Epithelial cell of prostate (primary cell): ENCODE data around the gene LRP10.
"Not testable (repeated sequence)": the region's sequence is repeated elsewhere in the genome, so short reads cannot be mapped to it uniquely, and the experiment has no call there.

Experiments
- DNase-seq: peaks from one replicate; pipeline ENCODE4 v3.0.0-alpha.2; 2011; ENCODE audit warnings: low read depth, low spot score
- H3K27ac ChIP-seq: fragments of 450-650 bp; 2 replicates; pipeline ENCODE4 v1.5.1; 2017; ENCODE audit warnings: mild to moderate bottlenecking

The LRP10 gene

DNA sequence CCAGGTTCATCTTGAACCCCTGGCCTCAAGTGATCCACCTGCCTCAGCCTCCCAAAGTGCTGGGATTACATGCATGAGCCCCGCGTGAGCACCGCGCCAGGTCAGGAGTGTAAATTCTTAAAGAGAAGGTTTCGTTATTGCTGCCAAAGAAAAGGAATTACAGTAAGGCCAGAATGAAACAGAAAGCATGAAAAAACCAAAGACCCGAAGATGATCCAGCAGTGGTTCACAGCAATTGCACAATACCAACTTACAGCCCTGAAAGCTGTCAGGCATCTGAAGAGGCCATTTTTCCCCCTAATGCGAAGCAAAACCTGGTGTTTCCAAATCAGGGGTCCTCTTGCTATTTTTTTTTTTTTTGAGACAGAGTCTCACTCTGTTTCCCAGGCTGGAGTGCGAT is 37.1 kb downstream of the LRP10 start:
- no peak overlapping the region for H3K27ac ChIP-seq

DNA sequence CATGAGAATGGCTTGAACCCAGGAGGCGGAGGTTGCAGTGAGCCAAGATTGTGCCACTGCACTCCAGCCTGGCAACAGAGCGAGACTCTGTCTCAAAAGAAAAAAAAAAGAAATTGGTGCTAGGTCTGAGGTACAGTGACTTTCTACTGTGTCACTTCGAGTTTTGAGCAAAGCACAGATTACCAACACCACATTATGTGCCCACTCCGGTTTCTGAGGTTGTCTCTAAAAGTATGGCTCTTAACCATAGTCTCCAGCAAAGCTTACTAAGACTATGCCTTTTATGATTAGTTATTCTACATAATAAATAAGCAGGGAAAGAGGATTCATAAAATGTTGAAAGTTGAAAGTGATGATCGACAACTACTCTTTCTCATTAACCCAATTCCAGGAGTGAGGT is 39.4 kb downstream of the LRP10 start:
- DNase-seq: no peak
- H3K27ac ChIP-seq: no peak overlapping the region

More for the DNA sequence above, 37.1 kb downstream of the LRP10 start:
- DNase-seq: no peak

DNA sequence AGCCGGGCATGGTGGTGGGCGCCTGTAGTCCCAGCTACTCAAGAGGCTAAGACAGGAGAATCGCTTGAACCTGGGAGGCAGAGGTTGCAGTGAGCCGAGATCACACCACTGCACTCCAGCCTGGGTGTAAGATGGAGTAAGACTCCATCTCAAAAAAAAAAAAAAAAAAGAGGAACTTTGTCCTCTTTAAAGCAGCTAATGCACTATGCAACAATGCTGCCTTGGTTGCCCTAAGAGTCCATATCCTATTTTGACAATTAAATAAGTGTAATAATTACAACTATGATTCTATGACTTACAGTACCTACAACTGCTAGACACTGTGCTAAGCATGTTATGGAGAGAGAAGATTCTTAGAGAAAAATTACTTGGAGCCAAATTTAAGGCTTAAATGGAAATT is 43.3 kb downstream of the LRP10 start:
- not testable (repeated sequence) for H3K27ac ChIP-seq, DNase-seq

DNA sequence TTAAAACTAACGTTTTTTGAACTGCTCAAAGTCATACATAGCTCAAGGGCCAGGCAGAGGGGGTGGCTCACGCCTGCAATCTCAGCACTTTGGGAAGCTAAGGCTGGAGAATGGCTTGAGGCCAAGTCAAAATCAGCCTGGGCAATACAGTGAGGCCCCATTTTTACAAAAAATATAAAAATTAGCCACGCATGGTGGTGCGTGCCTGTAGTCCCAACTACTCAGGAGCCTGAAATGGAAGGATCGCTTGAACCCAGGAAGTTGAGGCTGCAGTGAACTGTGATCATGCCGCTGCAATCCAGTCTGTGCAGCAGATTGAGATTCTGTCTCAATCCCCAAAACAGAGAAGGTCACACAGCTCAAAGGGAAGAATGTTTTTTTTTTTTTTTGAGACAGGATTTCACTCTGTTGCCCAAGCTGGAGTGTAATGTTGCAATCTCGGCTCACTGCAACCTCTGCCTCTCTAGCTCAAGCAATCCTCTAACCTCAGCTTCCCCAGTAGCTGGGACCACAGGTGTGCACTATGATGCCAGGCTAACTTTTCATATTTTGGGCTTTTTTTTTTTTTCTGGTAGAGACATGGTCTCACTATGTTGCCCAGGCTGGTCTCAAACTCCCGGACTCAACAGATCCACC is 44.5 kb downstream of the LRP10 start:
- DNase-seq: no peak
- H3K27ac ChIP-seq: no peak overlapping the region

DNA sequence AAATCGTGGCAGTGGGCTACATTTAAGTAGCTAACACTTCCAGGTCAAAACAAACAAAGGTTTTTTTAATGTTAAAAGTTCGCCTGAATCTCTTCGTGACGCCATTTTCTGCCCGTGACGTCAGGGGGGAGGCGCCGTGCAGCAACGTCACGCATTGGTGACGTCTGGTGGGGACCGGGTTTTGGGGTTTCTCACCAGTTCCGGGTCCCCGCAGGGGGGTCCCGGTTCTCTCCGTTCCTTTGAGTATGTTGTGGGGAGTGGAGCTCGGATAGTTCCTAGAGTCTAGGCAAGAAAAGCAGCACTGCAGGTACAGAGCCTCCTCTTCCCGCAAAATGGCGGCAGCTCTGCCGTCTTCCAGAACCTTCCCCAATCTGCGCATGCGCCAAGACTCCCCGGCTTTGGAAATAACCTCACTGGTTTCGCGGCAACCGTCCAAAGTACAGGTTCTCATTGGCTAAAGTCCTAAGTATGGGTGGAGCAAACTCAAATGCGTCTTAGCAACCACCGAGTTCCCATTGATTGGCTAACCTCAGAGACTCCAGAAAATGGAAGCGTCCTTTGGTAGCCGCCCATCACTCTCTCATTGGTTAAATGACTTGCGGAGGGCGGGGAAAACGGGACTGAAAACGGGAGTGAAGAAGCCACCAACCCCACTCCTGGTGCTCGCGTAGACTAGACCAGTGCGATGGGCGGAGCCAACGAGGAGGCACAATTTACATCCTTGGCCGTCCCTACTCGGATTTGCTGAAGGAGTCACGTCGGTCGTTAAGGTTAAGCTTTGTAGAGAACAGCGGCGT is 47.5 kb downstream of the LRP10 start, which contains the start of gene RBM23:
Gene RBM23, minus strand, starts transcription at position 346 of the 797 bp plus-strand sequence.
- peak; percentile 100 for DNase-seq
- peak within 1 kb of the TSS; percentile 83 for H3K27ac ChIP-seq

DNA sequence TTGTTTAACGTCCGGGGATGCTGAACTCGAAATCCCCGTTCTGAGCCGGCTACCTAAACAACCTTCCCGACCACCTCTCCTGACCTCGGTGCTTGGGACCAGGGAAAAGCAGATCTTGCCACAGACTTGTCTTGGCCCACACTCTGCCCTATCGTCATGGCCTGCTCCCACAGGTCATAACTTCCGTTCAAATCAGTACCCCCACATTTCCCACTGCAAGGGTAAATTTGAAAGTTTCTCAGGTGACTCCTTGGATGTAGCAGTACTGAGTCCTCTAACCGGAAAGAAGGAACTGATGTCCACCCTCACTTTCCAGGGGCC is 48.0 kb downstream of the LRP10 start:
- no peak for DNase-seq
- peak overlapping the region; percentile 83 for H3K27ac ChIP-seq

DNA sequence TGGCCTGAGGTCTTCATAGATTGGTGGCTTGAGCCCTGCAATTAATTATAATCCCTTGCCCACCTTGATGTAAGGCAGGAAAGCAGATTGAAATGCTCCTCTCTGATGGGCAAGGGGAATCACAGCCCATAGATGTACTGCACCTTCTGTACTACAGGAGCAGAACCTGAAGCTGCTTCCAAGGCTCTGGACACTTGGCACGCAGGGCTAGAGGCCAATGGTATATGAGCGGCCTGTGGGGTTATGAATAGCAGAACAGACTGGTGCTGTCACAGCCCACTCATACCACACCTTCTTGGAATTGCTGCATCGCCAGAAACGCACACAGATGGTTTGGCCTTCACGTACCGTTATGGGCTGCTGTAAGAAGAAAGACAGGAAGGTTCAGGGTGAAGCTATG is 49.2 kb downstream of the LRP10 start:
- no peak for DNase-seq
- peak overlapping the region; percentile 83 for H3K27ac ChIP-seq

DNA sequence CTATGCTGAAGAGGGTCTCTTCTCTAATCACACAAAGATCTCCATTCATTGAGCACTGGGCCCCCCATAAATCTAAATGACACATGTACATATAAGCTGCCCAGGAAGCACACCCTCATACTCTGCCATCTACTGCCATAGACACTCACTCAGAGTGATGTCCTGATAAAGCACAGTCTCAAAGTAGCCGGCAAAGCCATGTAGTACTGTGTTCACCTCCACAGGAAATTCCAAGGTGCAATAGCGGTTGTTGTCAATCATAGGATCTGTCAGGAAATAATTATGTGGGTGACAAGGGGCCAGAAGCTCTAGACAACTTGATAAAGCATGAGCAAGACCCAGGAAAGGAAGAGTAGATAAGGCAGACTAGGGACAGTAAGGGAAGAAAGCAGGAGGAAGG is 50.8 kb downstream of the LRP10 start:
- peak overlapping the region; percentile 83 for H3K27ac ChIP-seq
- no peak for DNase-seq

DNA sequence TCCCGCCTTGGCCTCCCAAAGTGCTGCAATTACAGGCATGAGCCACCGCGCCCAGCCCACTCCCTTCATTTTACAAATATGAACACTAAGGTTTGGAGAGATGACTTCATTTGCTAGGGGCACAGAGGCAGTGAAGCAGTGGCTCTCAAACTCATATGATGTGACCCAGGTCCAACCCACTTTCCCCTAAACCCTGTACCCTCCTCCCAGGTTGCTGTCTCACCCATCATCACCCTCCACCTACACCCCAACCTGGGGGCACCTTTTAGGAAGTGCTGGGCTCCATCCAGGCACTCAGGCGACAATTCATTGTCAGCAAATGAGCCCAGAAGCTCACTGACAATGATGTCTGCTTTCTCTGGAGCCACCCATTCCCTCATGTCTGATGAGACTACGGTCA is 52.2 kb downstream of the LRP10 start:
- no peak overlapping the region for H3K27ac ChIP-seq
- DNase-seq: no peak

DNA sequence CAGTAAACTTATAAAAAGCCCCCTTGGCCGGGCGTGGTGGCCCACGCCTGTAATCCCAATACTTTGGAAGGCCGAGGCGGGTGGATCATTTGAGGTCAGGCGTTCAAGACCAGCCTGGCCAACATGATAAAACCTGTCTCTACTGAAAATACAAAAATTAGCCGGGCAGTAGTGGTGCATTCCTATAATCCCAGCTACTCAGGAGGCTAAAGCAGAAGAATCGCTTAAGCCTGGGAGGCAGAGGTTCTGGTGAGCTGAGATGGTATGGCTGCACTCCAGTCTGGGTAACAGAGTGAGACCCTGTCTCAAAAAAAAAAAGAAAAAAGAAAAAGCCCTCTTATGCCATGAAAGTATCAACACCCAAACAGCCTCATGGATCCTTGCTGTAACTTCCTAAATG is 54.0 kb downstream of the LRP10 start:
- DNase-seq: no peak
- peak overlapping the region; percentile 90 for H3K27ac ChIP-seq

DNA sequence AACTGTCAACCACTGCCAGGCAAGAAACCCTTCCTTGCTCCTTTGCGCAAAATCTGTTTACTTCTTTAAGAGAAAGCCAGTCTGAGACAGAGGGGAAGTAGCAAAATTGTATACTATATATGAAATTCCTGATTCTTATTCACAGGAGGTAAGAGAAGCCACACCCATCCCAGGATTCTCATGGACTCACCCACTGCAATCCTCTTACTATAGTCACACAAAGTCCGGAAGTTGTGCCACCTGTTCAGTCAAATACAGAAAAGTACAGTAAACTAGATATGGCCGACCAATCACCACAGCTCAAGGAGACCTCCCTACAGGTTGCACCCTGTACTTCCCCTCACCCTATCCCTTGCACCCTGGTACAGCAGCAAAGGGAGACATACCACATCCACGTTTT is 54.8 kb downstream of the LRP10 start:
- peak overlapping the region; percentile 90 for H3K27ac ChIP-seq
- peak; percentile 41 for DNase-seq

DNA sequence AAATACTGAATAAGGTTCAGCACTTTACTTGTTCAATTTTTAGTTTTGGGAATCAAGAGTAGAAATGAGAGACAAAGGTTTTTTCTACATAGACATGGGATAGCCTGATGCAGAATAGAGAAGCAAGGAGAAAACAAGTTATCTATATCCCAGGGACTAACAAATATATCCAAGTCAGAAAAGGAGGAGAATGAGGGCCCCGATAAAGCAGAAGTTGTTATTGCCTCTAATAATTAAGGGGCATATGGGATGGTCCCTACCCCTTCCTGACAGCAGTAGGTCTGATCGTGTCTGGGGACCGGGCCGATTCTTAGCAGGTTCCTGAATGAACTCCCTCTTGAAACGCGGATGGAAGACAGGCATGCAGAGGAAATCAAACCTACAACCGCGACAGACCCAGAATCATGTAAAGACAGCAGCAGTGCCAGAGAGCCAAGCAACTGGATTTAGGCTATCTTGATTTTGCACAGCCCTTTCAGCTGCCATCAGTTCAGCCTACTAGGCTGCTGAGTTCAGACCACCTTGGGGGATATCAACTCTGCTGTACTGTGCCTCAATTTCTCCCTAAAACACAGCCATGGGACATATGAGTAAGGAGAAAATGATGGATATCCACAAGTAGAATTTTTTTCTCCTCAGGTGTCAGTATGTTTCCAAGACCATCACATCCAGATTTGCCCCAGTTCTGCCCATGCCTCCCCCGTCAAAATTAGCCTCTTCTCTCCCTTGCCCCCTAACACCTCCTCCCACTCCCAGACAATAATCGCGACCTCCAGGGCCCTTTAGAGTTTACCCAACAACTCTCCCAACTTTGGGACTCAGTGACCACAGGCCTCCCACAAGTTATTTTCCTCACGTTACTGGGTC is 56.9 kb downstream of the LRP10 start:
- peak overlapping the region; percentile 90 for H3K27ac ChIP-seq
- no peak for DNase-seq

DNA sequence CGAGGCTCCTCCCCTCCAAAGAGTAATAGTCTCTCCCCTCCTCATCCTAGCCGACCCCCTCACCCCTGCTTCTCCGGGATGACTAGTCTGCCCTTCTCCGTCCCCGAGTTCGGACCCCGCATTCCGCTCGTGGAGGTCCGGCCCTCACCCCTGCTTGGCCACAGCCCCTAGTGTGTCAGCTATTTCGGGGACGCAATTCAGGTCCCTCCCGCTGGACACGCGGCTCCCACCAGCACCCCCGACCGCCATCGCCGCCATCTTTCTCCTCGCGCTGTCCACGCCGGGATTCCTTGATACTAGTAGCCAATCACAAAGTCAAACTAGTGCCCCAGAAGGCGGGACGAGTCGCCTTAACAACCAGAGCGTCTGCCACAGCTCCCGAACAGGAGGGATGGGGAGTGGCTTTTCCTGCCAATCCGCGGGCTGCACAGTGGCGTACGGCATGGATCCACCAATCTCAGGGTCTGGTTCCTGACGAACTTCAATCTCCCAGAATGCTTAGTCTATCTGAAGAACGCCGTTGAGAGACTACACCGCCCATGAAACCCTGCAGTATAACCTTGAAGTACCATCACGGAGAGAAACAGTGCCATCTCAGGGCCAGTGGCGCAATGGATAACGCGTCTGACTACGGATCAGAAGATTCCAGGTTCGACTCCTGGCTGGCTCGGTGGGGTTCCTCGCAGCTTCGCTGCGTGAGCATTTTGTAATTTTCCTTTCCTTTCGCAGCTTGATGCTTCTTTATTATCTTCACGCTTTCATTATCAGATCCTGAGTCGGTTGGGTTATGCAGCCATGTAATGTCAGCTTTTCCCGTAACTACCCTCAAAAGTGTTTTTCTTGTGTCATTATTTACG is 57.8 kb downstream of the LRP10 start, which contains the start of gene PRMT5:
Gene PRMT5, minus strand, starts transcription at position 273 of the 857 bp plus-strand sequence. Its CDS starts 15 bp downstream, at position 258.
- peak; percentile 99 for DNase-seq
- H3K27ac ChIP-seq: peak within 1 kb of the TSS; percentile 90

DNA sequence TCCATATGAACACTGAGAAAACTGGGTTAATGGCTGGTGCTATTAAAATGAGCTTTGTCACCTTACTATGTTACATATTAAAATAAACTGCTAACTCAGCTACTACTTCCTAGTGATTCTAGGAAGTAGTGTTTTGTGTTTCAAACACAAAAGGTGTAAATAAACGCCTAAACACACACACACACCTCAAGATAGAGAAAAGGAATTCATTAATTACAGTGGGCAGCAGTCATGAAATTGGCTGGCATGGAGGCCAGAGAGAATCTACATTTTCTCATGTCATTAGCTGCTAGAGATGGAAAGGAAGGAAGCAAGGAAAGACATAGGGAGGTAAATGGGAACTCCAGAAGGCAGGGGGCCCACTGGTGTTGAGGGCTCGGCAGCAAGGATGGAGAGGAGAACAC is 58.4 kb downstream of the LRP10 start:
- peak overlapping the region; percentile 68 for H3K27ac ChIP-seq
- no peak for DNase-seq
